ENCODE results near the gene GNG12. TPM values are rescaled to one million over a fixed set of nuclear protein-coding genes. Genes with fewer than 3 reads are reported as not detected.

Gene GNG12
- total and polyA plus RNA-seq, 3 experiments from 2014 or later = 0.71 to 0.77 TPM; not detected in 1

- Mint-ChIP-seq H3K27me3 (no peaks in the 10 kb centered on the region), H3K9me3 (no peaks in the 10 kb centered on the region), H3K27ac (peak overlapping the region; percentile 63 to 97 (median 92)), H3K36me3 (peaks cover 0 to 18% (median 6%) of the 10 kb centered on the region in 3 donors), H3K4me3 (peak overlapping the region; percentile 93 to 99 (median 97)), H3K4me1 (peaks cover 15 to 30% (median 25%) of the 10 kb centered on the region in 3 donors)
- DNase-seq = peak; percentile 46 to 75 (median 57)
- Histone ChIP-seq H3K4me1 (ENCODE audit: insufficient read depth, low read length) (peaks cover 15% of the 10 kb centered on the region), H3K27ac (ENCODE audit: low read depth, low read length) (peak overlapping the region; percentile 74), H3K9me3 (ENCODE audit: low read length) (no peaks in the 10 kb centered on the region), H3K36me3 (ENCODE audit: insufficient read depth, low read length) (no peaks in the 10 kb centered on the region), H3K27me3 (ENCODE audit: insufficient read depth, low read length, poor library complexity, severe bottlenecking) (no peaks in the 10 kb centered on the region), H3K4me3 (ENCODE audit: low read length) (peak overlapping the region; percentile 63)
- POLR2A ChIA-PET = interaction anchor here (0.6 to 1.4 kb wide), 9 partner anchors 11 to 1998 kb away, joined by 3 to 6 read pairs (median 3); partner anchors contain the start of genes DNAI4 and MIER1
- CTCF ChIA-PET = interaction anchor here (1.0 to 2.4 kb wide), 8 partner anchors 11 to 185 kb away, joined by 3 to 7 read pairs (median 4); no protein-coding TSS in a partner anchor
Observed at GRCh38 chr1:67685558-67686266, 147.6 kb downstream of the GNG12 start.

DNA sequence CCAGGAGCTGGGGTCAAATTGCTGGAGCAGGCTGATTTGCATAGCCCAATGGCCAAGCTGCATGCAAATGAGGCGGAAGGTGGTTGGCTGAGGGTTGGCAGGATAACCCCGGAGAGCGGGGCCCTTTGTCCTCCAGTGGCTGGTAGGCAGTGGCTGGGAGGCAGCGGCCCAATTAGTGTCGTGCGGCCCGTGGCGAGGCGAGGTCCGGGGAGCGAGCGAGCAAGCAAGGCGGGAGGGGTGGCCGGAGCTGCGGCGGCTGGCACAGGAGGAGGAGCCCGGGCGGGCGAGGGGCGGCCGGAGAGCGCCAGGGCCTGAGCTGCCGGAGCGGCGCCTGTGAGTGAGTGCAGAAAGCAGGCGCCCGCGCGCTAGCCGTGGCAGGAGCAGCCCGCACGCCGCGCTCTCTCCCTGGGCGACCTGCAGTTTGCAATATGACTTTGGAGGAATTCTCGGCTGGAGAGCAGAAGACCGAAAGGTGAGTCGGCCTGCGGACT is 148.2 kb downstream of the GNG12 start, which contains the start of gene GADD45A:
Gene GADD45A, plus strand, starts transcription at position 135 of the 491 bp plus-strand sequence. Its CDS starts 294 bp downstream, at position 429.
- peak; percentile 90 to 97 (median 96) for DNase-seq
- H3K4me1 ChIP-seq (ENCODE audit: insufficient read depth, low read length) = peaks cover 15% of the 10 kb centered on the region
- H3K4me3 Mint-ChIP-seq = peak within 1 kb of the TSS; percentile 93 to 99 (median 97)
- H3K4me3 ChIP-seq (ENCODE audit: low read length) = peak within 1 kb of the TSS; percentile 63
- H3K27me3 Mint-ChIP-seq = no peaks in the 10 kb centered on the region
- H3K27me3 ChIP-seq (ENCODE audit: insufficient read depth, low read length, poor library complexity, severe bottlenecking) = no peaks in the 10 kb centered on the region
- no peaks in the 10 kb centered on the region for H3K9me3 Mint-ChIP-seq
- no peaks in the 10 kb centered on the region for H3K36me3 ChIP-seq (ENCODE audit: insufficient read depth, low read length)
- H3K4me1 Mint-ChIP-seq = peaks cover 15 to 30% (median 25%) of the 10 kb centered on the region in 3 donors
- ChIA-PET POLR2A (interaction anchor here (0.6 to 1.3 kb wide), 8 partner anchors 11 to 1997 kb away, joined by 3 to 6 read pairs (median 3); partner anchors contain the start of genes DNAI4 and MIER1), CTCF (interaction anchor here (1.0 to 2.5 kb wide), 9 partner anchors 9 to 184 kb away, joined by 3 to 10 read pairs (median 5); no protein-coding TSS in a partner anchor)
- H3K27ac Mint-ChIP-seq = peak within 1 kb of the TSS; percentile 63 to 97 (median 95)
- H3K9me3 ChIP-seq (ENCODE audit: low read length) = no peaks in the 10 kb centered on the region
- peaks cover 0 to 18% (median 6%) of the 10 kb centered on the region in 3 donors for H3K36me3 Mint-ChIP-seq
- H3K27ac ChIP-seq (ENCODE audit: low read depth, low read length) = peak within 1 kb of the TSS; percentile 74

GRCh38 chr1:67684526-67685066 is 148.7 kb downstream of the GNG12 start:
- H3K36me3 ChIP-seq (ENCODE audit: insufficient read depth, low read length) = no peaks in the 10 kb centered on the region
- Mint-ChIP-seq H3K27ac (peak overlapping the region in 7 of 8 donors; percentile 63 to 97 (median 95)), H3K4me1 (peaks cover 15 to 30% (median 25%) of the 10 kb centered on the region in 3 donors), H3K4me3 (peak overlapping the region; percentile 93 to 99 (median 97)), H3K27me3 (no peaks in the 10 kb centered on the region), H3K36me3 (peaks cover 0 to 18% (median 6%) of the 10 kb centered on the region in 3 donors), H3K9me3 (no peaks in the 10 kb centered on the region)
- peak overlapping the region; percentile 44 for H3K4me3 ChIP-seq (ENCODE audit: low read length)
- no peaks in the 10 kb centered on the region for H3K27me3 ChIP-seq (ENCODE audit: insufficient read depth, low read length, poor library complexity, severe bottlenecking)
- H3K4me1 ChIP-seq (ENCODE audit: insufficient read depth, low read length) = peaks cover 15% of the 10 kb centered on the region
- POLR2A ChIA-PET = interaction anchor here (0.6 to 1.3 kb wide), 6 partner anchors 10 to 760 kb away, joined by 3 to 6 read pairs (median 3); partner anchors contain the start of genes DNAI4 and MIER1
- peak in 1 of 5 donors; percentile 5 for DNase-seq
- H3K27ac ChIP-seq (ENCODE audit: low read depth, low read length) = peak overlapping the region; percentile 54
- no peaks in the 10 kb centered on the region for H3K9me3 ChIP-seq (ENCODE audit: low read length)
- CTCF ChIA-PET = interaction anchor here (1.0 to 2.5 kb wide), 7 partner anchors 9 to 184 kb away, joined by 3 to 10 read pairs (median 5); no protein-coding TSS in a partner anchor

DNA sequence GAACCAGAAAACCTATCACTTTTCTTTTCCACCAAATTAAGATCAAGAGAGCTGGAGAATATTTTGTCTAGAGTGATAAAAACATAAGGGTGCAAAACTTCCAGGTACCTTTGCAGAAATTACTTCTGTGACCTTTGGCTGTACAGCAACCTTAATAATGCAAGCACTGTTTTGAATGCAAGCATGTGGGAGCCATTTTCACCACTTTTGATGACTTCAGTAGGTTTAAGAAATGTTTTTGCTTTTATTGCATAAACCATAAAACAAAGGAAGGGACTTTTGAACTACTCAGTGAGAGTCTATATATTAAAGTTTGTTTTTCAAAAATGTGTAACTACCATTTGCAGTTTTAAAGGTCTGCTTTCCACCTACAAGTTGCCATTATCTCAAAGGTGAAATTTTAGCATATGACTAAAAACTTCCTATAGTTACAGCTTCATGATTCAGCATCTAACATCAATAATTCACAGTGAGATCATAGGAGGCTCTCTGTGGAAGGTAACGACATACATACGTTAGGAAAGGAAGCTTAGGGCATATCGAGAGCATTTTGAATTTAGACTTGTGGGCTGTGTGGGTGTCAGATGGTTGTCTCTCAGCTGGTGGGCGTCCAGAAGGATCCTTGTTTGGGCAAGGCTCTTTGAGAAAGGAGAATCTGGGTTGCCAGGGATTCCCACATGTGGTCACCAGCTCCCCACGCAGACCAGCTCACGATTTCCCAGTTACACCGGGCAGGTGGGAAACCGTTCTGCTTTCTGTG is 149.3 kb downstream of the GNG12 start:
- peak overlapping the region; percentile 2 to 97 (median 86) for H3K27ac Mint-ChIP-seq
- POLR2A ChIA-PET = interaction anchor here (1.3 kb wide), 1 partner anchor 53 kb away, joined by 3 read pairs; no protein-coding TSS in a partner anchor
- no peaks in the 10 kb centered on the region for H3K36me3 ChIP-seq (ENCODE audit: insufficient read depth, low read length)
- H3K27me3 ChIP-seq (ENCODE audit: insufficient read depth, low read length, poor library complexity, severe bottlenecking) = no peaks in the 10 kb centered on the region
- peak overlapping the region; percentile 54 for H3K27ac ChIP-seq (ENCODE audit: low read depth, low read length)
- H3K36me3 Mint-ChIP-seq = peaks cover 0 to 15% (median 6%) of the 10 kb centered on the region in 3 donors
- no peaks in the 10 kb centered on the region for H3K27me3 Mint-ChIP-seq
- H3K9me3 ChIP-seq (ENCODE audit: low read length) = no peaks in the 10 kb centered on the region
- H3K4me1 Mint-ChIP-seq = peaks cover 15 to 30% (median 25%) of the 10 kb centered on the region in 3 donors
- peak overlapping the region; percentile 44 for H3K4me3 ChIP-seq (ENCODE audit: low read length)
- peak overlapping the region; percentile 93 to 99 (median 97) for H3K4me3 Mint-ChIP-seq
- H3K4me1 ChIP-seq (ENCODE audit: insufficient read depth, low read length) = peaks cover 15% of the 10 kb centered on the region
- peak in 2 of 5 donors; percentile 6 to 7 for DNase-seq
- CTCF ChIA-PET = interaction anchor here (1.2 to 2.5 kb wide), 5 partner anchors 8 to 82 kb away, joined by 3 to 10 read pairs (median 5); no protein-coding TSS in a partner anchor
- H3K9me3 Mint-ChIP-seq = no peaks in the 10 kb centered on the region

GRCh38 chr1:67683316-67683715 is 150.0 kb downstream of the GNG12 start:
- ChIA-PET CTCF (interaction anchor here (1.2 to 2.5 kb wide), 3 partner anchors 9 to 83 kb away, joined by 3 to 10 read pairs (median 5); no protein-coding TSS in a partner anchor), POLR2A (no interaction called here)
- peaks cover 15 to 30% (median 25%) of the 10 kb centered on the region in 3 donors for H3K4me1 Mint-ChIP-seq
- peaks cover 0 to 11% (median 3%) of the 10 kb centered on the region in 3 donors for H3K36me3 Mint-ChIP-seq
- no peak for DNase-seq
- Histone ChIP-seq H3K9me3 (ENCODE audit: low read length) (no peaks in the 10 kb centered on the region), H3K4me1 (ENCODE audit: insufficient read depth, low read length) (peaks cover 15% of the 10 kb centered on the region), H3K4me3 (ENCODE audit: low read length) (no peak overlapping the region), H3K36me3 (ENCODE audit: insufficient read depth, low read length) (no peaks in the 10 kb centered on the region), H3K27me3 (ENCODE audit: insufficient read depth, low read length, poor library complexity, severe bottlenecking) (no peaks in the 10 kb centered on the region), H3K27ac (ENCODE audit: low read depth, low read length) (no peak overlapping the region)
- H3K27me3 Mint-ChIP-seq = no peaks in the 10 kb centered on the region
- H3K27ac Mint-ChIP-seq = peak overlapping the region in 1 of 8 donors; percentile 56
- peak overlapping the region in 2 of 7 donors; percentile 47 to 93 for H3K4me3 Mint-ChIP-seq
- H3K9me3 Mint-ChIP-seq = no peaks in the 10 kb centered on the region

GRCh38 chr1:67682659-67683197 is 150.5 kb downstream of the GNG12 start:
- no peaks in the 10 kb centered on the region for H3K9me3 ChIP-seq (ENCODE audit: low read length)
- no peaks in the 10 kb centered on the region for H3K27me3 ChIP-seq (ENCODE audit: insufficient read depth, low read length, poor library complexity, severe bottlenecking)
- no peak overlapping the region for H3K4me3 Mint-ChIP-seq
- H3K4me3 ChIP-seq (ENCODE audit: low read length) = no peak overlapping the region
- H3K36me3 ChIP-seq (ENCODE audit: insufficient read depth, low read length) = no peaks in the 10 kb centered on the region
- ChIA-PET CTCF (interaction anchor here (1.2 to 2.5 kb wide), 2 partner anchors 8 to 78 kb away, joined by 3 to 10 read pairs; no protein-coding TSS in a partner anchor), POLR2A (no interaction called here)
- H3K27ac ChIP-seq (ENCODE audit: low read depth, low read length) = no peak overlapping the region
- peaks cover 15% of the 10 kb centered on the region for H3K4me1 ChIP-seq (ENCODE audit: insufficient read depth, low read length)
- no peak for DNase-seq
- peaks cover 0 to 9% (median under 1%) of the 10 kb centered on the region in 3 donors for H3K36me3 Mint-ChIP-seq
- H3K27me3 Mint-ChIP-seq = peaks cover 0 to under 1% of the 10 kb centered on the region in 2 donors
- H3K27ac Mint-ChIP-seq = peak overlapping the region in 1 of 8 donors; percentile 19
- peaks cover 15 to 30% (median 25%) of the 10 kb centered on the region in 3 donors for H3K4me1 Mint-ChIP-seq
- no peaks in the 10 kb centered on the region for H3K9me3 Mint-ChIP-seq

DNA sequence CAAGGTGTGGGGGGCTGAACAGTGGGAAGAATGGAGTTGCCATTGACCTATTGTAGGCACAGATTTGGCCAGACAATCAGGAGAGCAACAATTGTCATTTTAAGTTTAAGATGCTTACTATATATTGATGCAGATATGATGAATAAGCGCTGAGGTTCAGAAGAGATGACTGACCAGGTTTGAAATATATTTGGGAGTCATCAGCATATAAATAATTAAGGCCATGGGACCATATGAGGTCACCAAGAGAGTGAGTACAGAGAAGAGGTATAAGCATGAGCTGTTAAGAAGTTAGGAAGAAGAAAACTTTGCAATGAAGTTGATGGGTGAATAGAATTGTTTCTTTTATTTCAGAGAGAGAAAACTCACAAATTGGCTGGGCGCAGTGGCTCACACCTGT is 152.8 kb downstream of the GNG12 start:
- Mint-ChIP-seq H3K36me3 (peaks cover 0 to 3% (median 0%) of the 10 kb centered on the region in 3 donors), H3K27ac (no peak overlapping the region), H3K9me3 (no peaks in the 10 kb centered on the region), H3K4me3 (peak overlapping the region in 1 of 7 donors; percentile 33), H3K4me1 (peaks cover 6 to 19% (median 15%) of the 10 kb centered on the region in 3 donors), H3K27me3 (peaks cover 0 to 3% of the 10 kb centered on the region in 2 donors)
- Histone ChIP-seq H3K36me3 (ENCODE audit: insufficient read depth, low read length) (no peaks in the 10 kb centered on the region), H3K4me3 (ENCODE audit: low read length) (no peak overlapping the region), H3K27me3 (ENCODE audit: insufficient read depth, low read length, poor library complexity, severe bottlenecking) (no peaks in the 10 kb centered on the region), H3K9me3 (ENCODE audit: low read length) (no peaks in the 10 kb centered on the region), H3K27ac (ENCODE audit: low read depth, low read length) (no peak overlapping the region), H3K4me1 (ENCODE audit: insufficient read depth, low read length) (peaks cover 10% of the 10 kb centered on the region)
- ChIA-PET CTCF (no interaction called here), POLR2A (no interaction called here)
- DNase-seq = no peak
